KOPT-K1 (cell line): ENCODE results near the gene EXD3.
"Not testable (repeated sequence)": the region's sequence is repeated elsewhere in the genome, so short reads cannot be mapped to it uniquely, and the experiment has no call there.

Experiments used
- H3K27ac ChIP-seq: fragments of 200-600 bp; sonication (generic); 2 replicates; pipeline ENCODE4 v1.5.1; 2016; ENCODE audit warnings: antibody characterized with exemption, mild to moderate bottlenecking, low read depth, low read length; ENCODE audit not compliant: poor library complexity, severe bottlenecking
- H3K36me3 ChIP-seq: fragments of 200-600 bp; sonication (generic); 2 replicates; pipeline ENCODE4 v1.5.1; 2017; ENCODE audit warnings: antibody characterized with exemption, mild to moderate bottlenecking, low read length, moderate library complexity; ENCODE audit not compliant: insufficient read depth
- H3K9me3 ChIP-seq: fragments of 200-600 bp; sonication (generic); 2 replicates; pipeline ENCODE4 v1.5.1; 2017; ENCODE audit warnings: antibody characterized with exemption, low read length, mild to moderate bottlenecking; ENCODE audit not compliant: insufficient read depth, poor library complexity, severe bottlenecking

Gene EXD3

GRCh38 chr9:137262173-137262908 is 160.6 kb downstream of the EXD3 start:
- not testable (repeated sequence) for H3K9me3 ChIP-seq, H3K27ac ChIP-seq
- peaks cover 45% of the 10 kb centered on the region for H3K36me3 ChIP-seq
